Gastrocnemius medialis (tissue), 4 donors: ENCODE data around the gene DPP10.

Experiments used
- CTCF ChIP-seq, 5 experiments: fragments of 450-650 bp in 3 of 5; fragments of 200-600 bp in 2 of 5; sonication (generic) in 2 of 5; IDR thresholded peaks in 4 of 5; conservative IDR thresholded peaks in 1 of 5; 1 replicate in 4 of 5; 2 replicates in 1 of 5; pipeline ENCODE4 v1.5.1; 2016 to 2019; ENCODE audit warnings: antibody characterized with exemption in 5 of 5, mild to moderate bottlenecking in 3 of 5, moderate library complexity in 3 of 5
- POLR2A ChIP-seq, 2 donors: fragments of 450-650 bp; IDR thresholded peaks; one replicate each; pipeline ENCODE4 v1.6.1; 2017; ENCODE audit warnings: antibody characterized with exemption in 2 of 2, mild to moderate bottlenecking in 2 of 2, moderate library complexity in 2 of 2

DNA sequence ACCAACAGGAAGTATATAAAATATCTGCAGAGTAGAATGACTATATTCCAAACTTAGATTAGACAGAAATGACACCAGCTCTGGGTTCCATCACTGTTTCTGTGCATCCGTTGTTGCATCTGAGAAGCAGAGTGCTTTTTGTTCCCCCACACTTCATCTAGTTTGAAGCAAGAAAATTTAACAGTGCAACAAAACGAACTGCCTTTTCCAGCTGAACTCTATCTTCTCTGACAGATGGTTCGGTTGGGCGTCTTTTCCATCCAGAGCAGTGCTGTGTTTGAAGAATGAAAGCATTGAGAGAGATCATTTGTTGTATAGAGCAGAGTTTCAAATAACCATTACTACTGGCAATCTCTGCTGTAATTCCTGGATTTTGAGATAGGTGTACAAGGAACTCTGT is 757.5 kb downstream of the DPP10 start:
- no peak for TF ChIP-seq CTCF (IDR thresholded peaks at IDR 0.05 in 4 of 5, conservative IDR thresholded peaks at IDR 0.05 in 1 of 5)
- TF ChIP-seq POLR2A (IDR thresholded peaks at IDR 0.05), result no peak
